Fibroblast of the conjunctiva (primary cell): ENCODE data around the gene RAI1.
"Not testable (repeated sequence)": the region's sequence is repeated elsewhere in the genome, so short reads cannot be mapped to it uniquely, and the experiment has no call there.

Source experiments
- DNase-seq: peaks from one replicate; pipeline ENCODE4 v3.0.0-alpha.2; 2010; ENCODE audit warnings: low read depth

The RAI1 gene

GRCh38 chr17:17800504-17801021 is 119.3 kb downstream of the RAI1 start:
- no peak for DNase-seq

- no peak for DNase-seq
Observed at GRCh38 chr17:17801800-17802481, 120.7 kb downstream of the RAI1 start.

GRCh38 chr17:17804007-17804406 is 122.7 kb downstream of the RAI1 start:
- no peak for DNase-seq

- DNase-seq: no peak
Observed at GRCh38 chr17:17805575-17805974, 124.3 kb downstream of the RAI1 start.

GRCh38 chr17:17806035-17806434 is 124.8 kb downstream of the RAI1 start:
- no peak for DNase-seq

GRCh38 chr17:17806611-17807274 is 125.5 kb downstream of the RAI1 start:
- no peak for DNase-seq

GRCh38 chr17:17807440-17807839 is 126.2 kb downstream of the RAI1 start:
- DNase-seq: no peak

GRCh38 chr17:17808200-17808599 is 126.9 kb downstream of the RAI1 start:
- DNase-seq: not testable (repeated sequence)

GRCh38 chr17:17808706-17809432 is 127.6 kb downstream of the RAI1 start:
- peak; percentile 44 for DNase-seq

- no peak for DNase-seq
Observed at GRCh38 chr17:17809531-17810083, 128.3 kb downstream of the RAI1 start.

- peak; percentile 57 for DNase-seq
Observed at GRCh38 chr17:17810084-17810894, 129.0 kb downstream of the RAI1 start.

GRCh38 chr17:17810895-17811248 is 129.6 kb downstream of the RAI1 start:
- DNase-seq: no peak

- DNase-seq: no peak
Observed at GRCh38 chr17:17811381-17812210, 130.3 kb downstream of the RAI1 start.

GRCh38 chr17:17812211-17813054 is 131.2 kb downstream of the RAI1 start:
- DNase-seq: no peak

- DNase-seq: no peak
Observed at GRCh38 chr17:17813055-17813724, 131.9 kb downstream of the RAI1 start.

GRCh38 chr17:17813725-17814095 is 132.5 kb downstream of the RAI1 start:
- DNase-seq: no peak

- DNase-seq: no peak
Observed at GRCh38 chr17:17814162-17815061, 133.2 kb downstream of the RAI1 start.

- DNase-seq: no peak
Observed at GRCh38 chr17:17815062-17815406, 133.8 kb downstream of the RAI1 start.
